Pancreas (tissue), 10 donors: Measurements from ENCODE around the gene TTC4. TPM values are rescaled to one million over a fixed set of nuclear protein-coding genes. Genes with fewer than 3 reads are reported as not detected.

ENCODE experiments used
- ATAC-seq, 4 donors: fragments of 200-7000 bp; cut with Tn5 transposase; one replicate each; pipeline versions ENCODE4 v1.8.0 to v1.9.1; 2020; ENCODE audit warnings: mild to moderate bottlenecking in 4 of 4, moderate library complexity in 4 of 4
- DNase-seq, 6 donors: peaks; one replicate each; pipeline ENCODE4 v3.0.0-alpha.2; 2020
- FAIRE-seq: peaks from 2 replicates; lab custom pipeline; 2012; peaks lifted over from hg19 to GRCh38; lab: Jason Lieb, UNC
- H3K27ac ChIP-seq, 4 donors: fragments of 200-600 bp; sonication (generic); 1 replicate in 3 of 4; 2 replicates in 1 of 4; pipeline versions ENCODE4 v1.5.0 to v1.8.0; 2020
- H3K27me3 ChIP-seq, 4 donors: fragments of 200-600 bp; one replicate each; pipeline ENCODE4 v1.8.0; 2021
- H3K36me3 ChIP-seq, 3 donors: fragments of 200-600 bp; sonication (generic) in 1 of 3; one replicate each; pipeline versions ENCODE4 v1.5.0 to v1.8.0; 2020 to 2021
- H3K4me1 ChIP-seq, 3 donors: fragments of 200-600 bp; one replicate each; pipeline ENCODE4 v1.8.0; 2021
- H3K4me3 ChIP-seq, 4 donors: fragments of 200-600 bp; sonication (generic) in 2 of 4; one replicate each; pipeline versions ENCODE4 v1.5.0 to v1.8.0; 2020 to 2021
- H3K9me3 ChIP-seq, 4 donors: fragments of 200-600 bp; one replicate each; pipeline ENCODE4 v1.8.0; 2021
- CTCF ChIP-seq, 4 donors: fragments of 200-600 bp; sonication (generic) in 3 of 4; IDR thresholded peaks; one replicate each; pipeline versions ENCODE4 v1.5.0 to v1.8.0; 2021; ENCODE audit warnings: antibody characterized with exemption in 4 of 4
- WGBS, 2 donors: extraction: QIAGEN DNeasy Blood & Tissue Kit; methylation state at CpG; one replicate each; pipeline ENCODE4 v1.1.7; 2013; 5-methylcytosine and 5-hydroxymethylcytosine counted together
- intact Hi-C, 3 donors: fragments of 100-400 bp; cut with DNase I; formaldehyde crosslinking; loops; one replicate each; pipeline versions ENCODE4 v1.11.1 to v1.14.2; 2022
- polyA plus RNA-seq, 2 donors: library from polyadenylated mRNA; stranded (reverse); fragments of 200-250 nt; gene quantifications; one replicate each; pipeline ENCODE4 v1.2.3, GENCODE V29; 2013
- total RNA-seq, 6 donors: library from RNA; stranded (reverse); fragmentation: NEBNext Ultra II Directional in 4 of 6; extraction: Animal tissue kit (Norgen Biotek cat#: 25700) in 4 of 6; gene quantifications; one replicate each; pipeline versions ENCODE4 v1.2.1 to v1.2.4, GENCODE V29; 2021 to 2023
- donor health status: healthy with polysubstance abuse.
- donor health status: DM: no; HTN: no; CAD: no; lungs with moderate emphysema.
- donor health status: DM: no; HTN: no; CAD: no.
- donor health status: control.
- donor health status: control.
- donor health status: Bipolar disorder and iron deficiency.
- donor health status: DM: yes; HTN: yes; CAD: no.
- donor health status: DM: no; HTN: no; CAD: no.
- donor health status: DM: no; HTN: no; CAD: no.
- donor health status: DM: yes; HTN: yes; CAD: no.

Gene TTC4
- total and polyA plus RNA-seq, 8 donors: 4.5 to 14.4 (median 7.3) TPM

- Histone ChIP-seq H3K9me3 (no peaks in the 10 kb centered on the region), H3K27me3 (no peaks in the 10 kb centered on the region), H3K36me3 (no peaks in the 10 kb centered on the region), H3K27ac (no peak overlapping the region), H3K4me3 (no peak overlapping the region), H3K4me1 (no peaks in the 10 kb centered on the region)
- DNase-seq (peak in 1 of 6 donors; percentile 43), FAIRE-seq (no peak), ATAC-seq (no peak)
- WGBS, 2 donors: 71 to 84% methylated on average over 11 of the region's 11 CpGs
- intact Hi-C loops: no loop called here
- no peak for TF ChIP-seq CTCF (IDR thresholded peaks at IDR 0.05)
Measured at GRCh38 chr1:54699936-54700525, 15.6 kb upstream of the TTC4 start.

GRCh38 chr1:54701066-54701465, 14.6 kb upstream of the TTC4 start:
- Histone ChIP-seq H3K27me3 (no peaks in the 10 kb centered on the region), H3K4me3 (no peak overlapping the region), H3K4me1 (no peaks in the 10 kb centered on the region), H3K36me3 (no peaks in the 10 kb centered on the region), H3K9me3 (no peaks in the 10 kb centered on the region), H3K27ac (no peak overlapping the region)
- ATAC-seq: no peak
- peak in 1 of 6 donors; percentile 21 for DNase-seq
- no peak for FAIRE-seq
- no peak for TF ChIP-seq CTCF (IDR thresholded peaks at IDR 0.05)
- WGBS, 2 donors: 88 to 89% methylated on average over 9 of the region's 9 CpGs
- intact Hi-C loops: no loop called here

- TF ChIP-seq CTCF (IDR thresholded peaks at IDR 0.05): no peak
Measured at GRCh38 chr1:54701996-54702395, 13.7 kb upstream of the TTC4 start.

GRCh38 chr1:54703471-54703870, 12.2 kb upstream of the TTC4 start:
- H3K36me3 ChIP-seq: no peaks in the 10 kb centered on the region
- no peak overlapping the region for H3K27ac ChIP-seq
- intact Hi-C loops: no loop called here
- no peak for FAIRE-seq
- no peak for ATAC-seq
- H3K27me3 ChIP-seq: no peaks in the 10 kb centered on the region
- no peak overlapping the region for H3K4me3 ChIP-seq
- no peak for TF ChIP-seq CTCF (IDR thresholded peaks at IDR 0.05)
- no peaks in the 10 kb centered on the region for H3K4me1 ChIP-seq
- H3K9me3 ChIP-seq: no peaks in the 10 kb centered on the region
- WGBS, 2 donors: 84 to 85% methylated on average over 10 of the region's 10 CpGs
- DNase-seq: no peak

More at GRCh38 chr1:54701996-54702395, 13.7 kb upstream of the TTC4 start:
- Histone ChIP-seq H3K27ac (no peak overlapping the region), H3K4me3 (no peak overlapping the region), H3K9me3 (no peaks in the 10 kb centered on the region), H3K36me3 (no peaks in the 10 kb centered on the region), H3K27me3 (no peaks in the 10 kb centered on the region), H3K4me1 (no peaks in the 10 kb centered on the region)
- peak in 1 of 6 donors; percentile 44 for DNase-seq
- ATAC-seq: no peak
- intact Hi-C loops: no loop called here
- FAIRE-seq: no peak
- 69 to 75% methylated on average over 11 of the region's 11 CpGs for WGBS, 2 donors

- intact Hi-C loops: no loop called here
- no peak for ATAC-seq
- no peak for DNase-seq
- no peak for TF ChIP-seq CTCF (IDR thresholded peaks at IDR 0.05)
- Histone ChIP-seq H3K9me3 (no peaks in the 10 kb centered on the region), H3K36me3 (no peaks in the 10 kb centered on the region), H3K27ac (no peak overlapping the region), H3K4me3 (no peak overlapping the region), H3K4me1 (no peaks in the 10 kb centered on the region), H3K27me3 (no peaks in the 10 kb centered on the region)
- no peak for FAIRE-seq
- 63 to 69% methylated on average over 2 of the region's 2 CpGs for WGBS, 2 donors
Measured at GRCh38 chr1:54705153-54705552, 10.5 kb upstream of the TTC4 start.
